Effector memory CD4-positive, alpha-beta T cell (primary cell): Measurements from ENCODE around the gene MED15.

Experiments
- DNase-seq, 3 donors: peaks; one replicate each; pipeline ENCODE4 v3.0.0-alpha.2; 2020
- H3K27ac ChIP-seq: 2 replicates; pipeline ENCODE4 v1.7.0; 2013; ENCODE audit warnings: mild to moderate bottlenecking, low read length, moderate library complexity; ENCODE audit not compliant: insufficient read depth, poor library complexity, severe bottlenecking
- H3K27me3 ChIP-seq: replicated peaks from 2 replicates; pipeline ENCODE4 v1.7.0; 2013; ENCODE audit warnings: mild to moderate bottlenecking, low read length; ENCODE audit not compliant: insufficient read depth, control insufficient read depth, poor library complexity, severe bottlenecking
- H3K36me3 ChIP-seq: 2 replicates; pipeline ENCODE4 v1.7.0; 2013; ENCODE audit warnings: mild to moderate bottlenecking, low read length, moderate library complexity; ENCODE audit not compliant: control insufficient read depth, insufficient read depth
- H3K4me1 ChIP-seq: 2 replicates; pipeline ENCODE4 v1.7.0; 2013; ENCODE audit warnings: low read length, mild to moderate bottlenecking; ENCODE audit not compliant: control insufficient read depth, insufficient read depth, poor library complexity, severe bottlenecking
- H3K4me3 ChIP-seq: 2 replicates; pipeline ENCODE4 v1.7.0; 2013; ENCODE audit warnings: low read length, low read depth, mild to moderate bottlenecking; ENCODE audit not compliant: insufficient read depth, poor library complexity, severe bottlenecking
- H3K9me3 ChIP-seq: 2 replicates; pipeline ENCODE4 v1.7.0; 2013; ENCODE audit warnings: mild to moderate bottlenecking, low read length, moderate library complexity; ENCODE audit not compliant: control insufficient read depth

MED15 gene

GRCh38 chr22:20550851-20551744 lies 43.7 kb downstream of the MED15 start:
- Histone ChIP-seq H3K27me3 (no peaks in the 10 kb centered on the region), H3K4me3 (peak overlapping the region; percentile 31), H3K4me1 (peaks cover 85% of the 10 kb centered on the region), H3K27ac (peak overlapping the region; percentile 84), H3K9me3 (no peaks in the 10 kb centered on the region), H3K36me3 (peaks cover 38% of the 10 kb centered on the region)
- DNase-seq: peak in 2 of 3 donors; percentile 20 to 49

- Histone ChIP-seq H3K4me1 (peaks cover 93% of the 10 kb centered on the region), H3K27ac (peak overlapping the region; percentile 84), H3K27me3 (no peaks in the 10 kb centered on the region), H3K4me3 (peak overlapping the region; percentile 31), H3K9me3 (no peaks in the 10 kb centered on the region), H3K36me3 (peaks cover 38% of the 10 kb centered on the region)
- DNase-seq: no peak
Measured at GRCh38 chr22:20551805-20552442, 44.5 kb downstream of the MED15 start.

GRCh38 chr22:20552443-20553401 lies 45.3 kb downstream of the MED15 start:
- peaks cover 38% of the 10 kb centered on the region for H3K36me3 ChIP-seq
- H3K27me3 ChIP-seq: no peaks in the 10 kb centered on the region
- peaks cover 97% of the 10 kb centered on the region for H3K4me1 ChIP-seq
- H3K4me3 ChIP-seq: peak overlapping the region; percentile 3
- peak overlapping the region; percentile 84 for H3K27ac ChIP-seq
- DNase-seq: no peak
- no peaks in the 10 kb centered on the region for H3K9me3 ChIP-seq

- Histone ChIP-seq H3K4me1 (peaks cover 94% of the 10 kb centered on the region), H3K36me3 (peaks cover 50% of the 10 kb centered on the region), H3K27ac (no peak overlapping the region), H3K27me3 (no peaks in the 10 kb centered on the region), H3K9me3 (no peaks in the 10 kb centered on the region), H3K4me3 (no peak overlapping the region)
- DNase-seq: no peak
Measured at GRCh38 chr22:20553947-20554741, 46.7 kb downstream of the MED15 start.

GRCh38 chr22:20554824-20555223 lies 47.4 kb downstream of the MED15 start:
- H3K4me1 ChIP-seq: peaks cover 87% of the 10 kb centered on the region
- H3K9me3 ChIP-seq: no peaks in the 10 kb centered on the region
- H3K27ac ChIP-seq: peak overlapping the region; percentile 40
- H3K4me3 ChIP-seq: no peak overlapping the region
- H3K36me3 ChIP-seq: peaks cover 57% of the 10 kb centered on the region
- no peak for DNase-seq
- no peaks in the 10 kb centered on the region for H3K27me3 ChIP-seq

GRCh38 chr22:20558534-20558933 lies 51.1 kb downstream of the MED15 start:
- Histone ChIP-seq H3K27me3 (no peaks in the 10 kb centered on the region), H3K4me1 (peaks cover 58% of the 10 kb centered on the region), H3K9me3 (no peaks in the 10 kb centered on the region), H3K27ac (peak overlapping the region; percentile 56), H3K4me3 (no peak overlapping the region), H3K36me3 (peaks cover 51% of the 10 kb centered on the region)
- no peak for DNase-seq

- peak overlapping the region; percentile 56 for H3K27ac ChIP-seq
- DNase-seq: no peak
- peaks cover 58% of the 10 kb centered on the region for H3K4me1 ChIP-seq
- no peak overlapping the region for H3K4me3 ChIP-seq
- H3K36me3 ChIP-seq: peaks cover 44% of the 10 kb centered on the region
- no peaks in the 10 kb centered on the region for H3K27me3 ChIP-seq
- no peaks in the 10 kb centered on the region for H3K9me3 ChIP-seq
Measured at GRCh38 chr22:20559174-20559760, 51.9 kb downstream of the MED15 start.

GRCh38 chr22:20560716-20561115 lies 53.3 kb downstream of the MED15 start:
- Histone ChIP-seq H3K4me1 (peaks cover 58% of the 10 kb centered on the region), H3K27me3 (no peaks in the 10 kb centered on the region), H3K36me3 (peaks cover 41% of the 10 kb centered on the region), H3K27ac (no peak overlapping the region), H3K4me3 (no peak overlapping the region), H3K9me3 (no peaks in the 10 kb centered on the region)
- DNase-seq: no peak

- peaks cover 40% of the 10 kb centered on the region for H3K36me3 ChIP-seq
Measured at GRCh38 chr22:20561882-20562281, 54.5 kb downstream of the MED15 start.

More at GRCh38 chr22:20561882-20562281, 54.5 kb downstream of the MED15 start:
- Histone ChIP-seq H3K4me1 (peaks cover 58% of the 10 kb centered on the region), H3K27me3 (no peaks in the 10 kb centered on the region), H3K27ac (no peak overlapping the region), H3K4me3 (no peak overlapping the region), H3K9me3 (no peaks in the 10 kb centered on the region)
- no peak for DNase-seq
